GDM1 (cell line): ENCODE data around the gene ZG16B.

Source experiments
- DNase-seq: peaks from one replicate; lab custom pipeline; 2025; lab: John Stamatoyannopoulos, UW

ZG16B gene

DNA sequence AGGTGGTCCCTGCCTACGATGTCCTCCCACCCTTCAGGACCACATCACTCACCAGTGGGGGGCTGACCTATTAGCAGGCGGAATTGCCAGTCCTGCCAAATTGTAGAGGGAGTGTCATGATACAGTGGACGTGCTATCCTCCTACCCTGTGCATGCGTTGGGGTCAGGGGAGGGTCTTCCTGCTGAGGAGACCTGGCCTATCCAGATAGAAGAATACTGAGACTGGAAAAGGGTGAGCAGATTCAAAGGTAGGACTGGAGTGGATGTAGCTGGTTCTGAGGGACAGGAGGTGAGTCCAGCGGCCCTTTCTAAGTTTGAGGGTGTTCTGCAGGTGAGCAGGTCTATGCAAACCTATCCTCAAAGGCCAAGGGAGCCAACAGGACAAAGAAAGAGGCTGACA, 23.8 kb upstream of the ZG16B start:
- no peak for DNase-seq

DNA sequence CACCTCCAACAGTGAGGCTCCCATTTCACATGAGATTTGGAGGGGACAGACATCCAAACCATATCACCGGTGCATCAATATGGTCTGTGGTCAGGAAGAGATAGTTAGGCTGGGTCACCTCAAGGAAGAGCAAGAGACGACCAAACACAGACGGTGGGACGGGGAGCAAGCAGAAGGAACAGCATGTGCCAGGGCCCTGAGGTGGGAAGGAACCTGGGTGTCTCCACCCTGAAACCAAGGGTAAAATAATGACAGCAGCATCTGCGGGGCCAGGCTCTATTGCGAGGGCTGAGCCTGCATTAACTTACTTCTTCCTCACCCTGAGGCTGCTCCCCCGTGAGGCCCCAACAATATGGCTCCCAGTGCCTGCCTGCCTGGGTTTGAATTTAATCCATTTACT, 21.9 kb upstream of the ZG16B start:
- DNase-seq: no peak

DNA sequence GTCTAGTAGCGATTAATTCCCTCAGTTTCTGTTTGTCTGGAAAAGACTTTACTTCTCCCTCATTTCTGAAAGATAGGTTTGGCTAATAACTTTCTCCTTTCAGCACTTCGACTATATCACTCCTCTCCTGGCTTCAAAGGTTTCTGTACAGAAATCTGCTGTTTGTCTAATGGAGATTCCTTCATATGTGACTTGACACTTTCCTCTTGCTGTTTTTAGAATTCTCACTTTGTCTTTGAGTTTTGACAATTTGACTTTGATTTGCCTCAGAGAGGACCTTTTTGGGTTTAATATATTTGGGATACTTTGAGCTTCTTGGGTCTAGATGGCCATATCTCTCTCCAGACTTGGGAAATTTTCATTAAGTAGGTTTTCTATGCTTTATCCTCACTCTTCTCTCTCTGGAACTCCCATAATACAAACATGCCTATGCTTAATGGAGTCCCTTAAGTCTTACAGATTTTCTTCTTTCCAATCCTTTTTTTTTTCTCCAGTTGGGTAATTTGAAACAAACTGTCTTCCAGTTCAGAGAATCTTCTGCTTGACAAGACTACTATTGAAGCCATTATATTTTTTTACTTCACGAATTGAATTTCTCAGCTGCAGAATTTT, 20.8 kb upstream of the ZG16B start:
- DNase-seq: no peak

DNA sequence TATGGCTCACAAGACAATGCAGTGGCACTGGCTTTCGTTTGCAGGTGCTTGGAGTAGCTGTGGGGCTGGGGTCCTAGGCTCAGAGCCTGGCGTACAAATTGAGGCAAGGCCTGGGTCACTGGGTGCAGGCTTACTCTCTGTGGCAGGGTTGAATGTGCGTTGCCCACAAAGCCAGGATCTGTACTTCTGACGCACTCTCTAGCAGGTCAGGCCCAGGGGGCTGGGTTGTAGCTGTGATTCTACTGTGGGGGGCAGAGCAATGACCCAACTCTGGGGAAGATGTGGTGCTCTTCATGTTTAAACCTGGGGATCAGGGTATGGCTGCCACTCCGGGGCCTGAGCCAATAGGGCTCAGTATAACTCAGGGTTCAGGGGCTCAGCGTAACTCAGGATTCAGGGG, 19.5 kb upstream of the ZG16B start:
- no peak for DNase-seq

DNA sequence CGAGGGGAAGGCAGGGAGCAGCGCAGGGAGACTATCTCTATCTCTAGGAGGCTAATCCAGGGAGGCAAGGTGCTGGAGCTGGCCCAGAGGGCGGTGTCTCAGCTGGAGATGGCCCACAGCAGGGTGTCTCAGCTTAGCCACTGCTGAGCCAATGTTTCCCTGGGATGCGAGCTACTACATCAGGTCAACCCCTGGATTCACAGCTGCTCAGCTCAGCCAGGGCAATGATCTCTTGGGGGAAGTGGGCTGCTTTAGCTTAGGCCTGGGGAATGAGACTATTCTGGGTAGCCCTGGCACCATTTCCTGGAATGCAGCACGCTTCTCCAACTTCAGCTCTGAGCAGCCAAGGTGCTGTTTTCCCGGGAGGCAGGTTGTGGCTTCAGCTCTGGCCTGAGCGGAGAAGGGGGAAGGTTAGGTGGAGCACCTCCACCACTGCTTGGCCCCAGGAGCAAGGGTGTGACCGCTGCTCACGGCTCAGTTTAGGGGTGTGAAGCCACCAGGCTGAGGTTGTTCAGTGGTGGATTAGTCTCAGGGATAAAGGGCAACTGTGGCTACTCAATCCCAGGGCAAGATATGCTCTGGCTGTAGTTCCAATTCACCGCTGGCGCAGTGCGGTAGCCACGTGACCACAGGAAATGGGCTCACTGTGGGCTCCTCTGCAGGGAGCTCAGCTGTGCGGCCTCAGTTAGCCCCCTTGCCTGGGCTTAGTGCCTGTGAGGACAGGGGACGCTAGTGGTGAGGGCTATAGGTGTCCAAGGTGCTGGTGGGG, 18.2 kb upstream of the ZG16B start:
- DNase-seq: no peak

DNA sequence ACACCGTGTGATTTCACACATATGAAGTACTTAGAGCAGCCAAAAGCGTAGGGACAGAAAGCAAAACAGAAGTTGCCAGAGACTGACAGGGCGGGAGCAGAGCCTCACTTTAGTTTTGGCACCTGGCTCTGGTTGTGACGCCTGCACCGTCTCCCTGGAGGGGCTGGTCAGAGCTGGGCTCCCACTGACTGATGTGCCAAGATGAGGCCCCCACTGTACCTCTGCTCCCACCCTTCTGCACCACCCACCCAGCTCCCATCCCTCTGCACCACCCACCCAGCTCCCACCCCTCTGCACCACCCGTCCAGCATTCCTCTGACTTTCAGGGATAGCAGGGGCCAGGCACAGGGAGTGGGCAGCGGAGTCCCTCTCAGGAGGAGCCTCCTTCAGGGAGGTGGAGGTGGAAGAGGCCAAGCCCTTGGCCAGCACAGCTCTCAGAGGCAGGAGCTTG, 16.3 kb upstream of the ZG16B start:
- DNase-seq: no peak

- no peak for DNase-seq
Observed at GRCh38 chr16:2814551-2815298, 15.4 kb upstream of the ZG16B start.

DNA sequence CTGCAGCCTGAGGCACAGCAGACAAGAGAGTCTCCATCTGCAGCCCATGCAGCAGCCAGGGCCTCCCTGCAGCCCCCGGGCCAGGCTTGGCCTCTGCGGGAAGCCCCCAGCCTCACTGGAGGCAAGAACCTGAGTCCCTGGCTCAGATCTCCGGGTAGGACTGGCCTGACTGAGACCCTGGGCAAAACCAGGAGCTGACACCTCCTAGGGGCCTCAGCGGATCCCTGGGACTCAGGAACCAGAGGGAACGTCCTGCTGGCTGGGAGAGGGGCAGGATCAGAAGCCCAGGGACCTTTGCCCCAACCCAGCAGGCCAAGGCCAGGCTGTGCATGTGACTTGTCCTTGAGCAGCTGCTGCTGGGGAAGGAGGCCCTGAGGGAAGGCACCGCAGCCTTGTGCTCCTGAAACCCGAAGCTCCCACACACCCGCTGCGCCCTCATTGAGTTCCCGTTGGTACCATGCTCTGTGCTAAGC, 14.8 kb upstream of the ZG16B start:
- no peak for DNase-seq

DNA sequence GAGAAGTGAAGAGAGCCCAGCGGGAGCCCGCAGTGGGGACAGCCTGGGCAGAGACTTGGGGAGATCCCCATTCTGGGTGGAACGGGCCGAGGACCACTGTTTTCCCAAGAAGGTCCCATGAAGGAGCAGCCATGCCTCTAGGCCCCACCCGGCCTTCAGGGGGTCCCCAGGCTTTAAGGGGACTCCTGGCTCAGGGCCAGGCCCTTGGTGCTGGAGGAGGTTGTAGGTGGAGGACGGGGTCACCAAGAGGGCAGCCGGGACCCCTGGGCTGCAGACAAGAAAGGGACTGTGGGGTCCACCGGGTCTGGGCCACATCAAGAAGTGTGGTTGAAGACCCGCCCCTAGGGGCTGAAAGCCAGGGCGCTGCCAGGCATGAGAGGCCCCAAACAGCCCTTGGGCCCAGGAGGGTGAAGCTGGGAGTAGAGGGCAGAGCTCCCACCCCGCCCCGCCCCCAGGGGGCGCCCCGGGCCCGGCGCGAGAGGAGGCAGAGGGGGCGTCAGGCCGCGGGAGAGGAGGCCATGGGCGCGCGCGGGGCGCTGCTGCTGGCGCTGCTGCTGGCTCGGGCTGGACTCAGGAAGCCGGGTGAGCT, 13.3 kb upstream of the ZG16B start, which contains the start of gene PRSS21:
TSS of gene PRSS21 (plus strand) at position 487 of the 589 bp plus-strand sequence. CDS start at position 519, 32 bp downstream.
- DNase-seq: no peak

GRCh38 chr16:2817340-2818271, 12.5 kb upstream of the ZG16B start:
- no peak for DNase-seq

GRCh38 chr16:2818272-2818876, 11.7 kb upstream of the ZG16B start:
- DNase-seq: no peak

- no peak for DNase-seq
Observed at GRCh38 chr16:2819179-2819938, 10.7 kb upstream of the ZG16B start.

- no peak for DNase-seq
Observed at GRCh38 chr16:2819939-2820835, 9.9 kb upstream of the ZG16B start.

DNA sequence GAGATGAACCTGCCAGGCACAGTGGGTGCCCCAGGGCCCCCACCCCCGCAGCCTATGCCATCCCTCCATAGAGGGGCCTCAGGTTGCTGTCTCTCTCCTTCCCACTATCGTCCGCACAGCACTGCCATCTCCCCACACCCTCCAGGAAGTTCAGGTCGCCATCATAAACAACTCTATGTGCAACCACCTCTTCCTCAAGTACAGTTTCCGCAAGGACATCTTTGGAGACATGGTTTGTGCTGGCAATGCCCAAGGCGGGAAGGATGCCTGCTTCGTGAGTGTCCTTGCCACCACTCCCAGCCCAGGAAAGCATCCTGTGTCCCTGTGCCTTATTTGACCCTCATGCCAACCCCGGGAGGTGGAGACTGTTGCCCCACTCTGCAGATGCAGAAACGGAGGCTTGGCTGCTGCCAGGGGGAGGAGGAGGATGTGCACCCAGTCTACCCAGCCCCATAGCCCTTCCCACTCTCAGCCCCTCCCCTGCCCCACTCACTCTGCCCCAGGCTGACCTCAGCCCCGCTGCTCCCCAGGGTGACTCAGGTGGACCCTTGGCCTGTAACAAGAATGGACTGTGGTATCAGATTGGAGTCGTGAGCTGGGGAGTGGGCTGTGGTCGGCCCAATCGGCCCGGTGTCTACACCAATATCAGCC, 9.1 kb upstream of the ZG16B start:
- DNase-seq: no peak

DNA sequence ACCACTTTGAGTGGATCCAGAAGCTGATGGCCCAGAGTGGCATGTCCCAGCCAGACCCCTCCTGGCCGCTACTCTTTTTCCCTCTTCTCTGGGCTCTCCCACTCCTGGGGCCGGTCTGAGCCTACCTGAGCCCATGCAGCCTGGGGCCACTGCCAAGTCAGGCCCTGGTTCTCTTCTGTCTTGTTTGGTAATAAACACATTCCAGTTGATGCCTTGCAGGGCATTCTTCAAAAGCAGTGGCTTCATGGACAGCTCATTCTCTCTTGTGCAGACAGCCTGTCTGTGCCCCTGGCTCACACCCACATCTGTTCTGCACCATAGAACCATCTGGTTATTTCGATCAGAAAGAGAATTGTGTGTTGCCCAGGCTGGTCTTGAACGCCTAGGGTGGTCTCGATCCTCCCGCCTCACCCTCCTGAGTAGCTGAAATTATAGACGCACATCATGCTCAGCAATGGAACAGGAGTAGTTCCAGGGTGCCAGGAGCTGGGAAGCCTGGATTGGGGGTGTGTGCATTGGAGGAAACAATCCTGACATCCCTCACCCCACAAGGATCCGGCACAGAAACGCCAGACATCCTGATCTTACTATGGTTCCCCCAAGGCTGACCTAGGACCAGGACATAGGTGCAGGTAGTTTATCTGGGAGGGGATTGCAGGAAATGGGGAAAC, 8.5 kb upstream of the ZG16B start:
- no peak for DNase-seq

DNA sequence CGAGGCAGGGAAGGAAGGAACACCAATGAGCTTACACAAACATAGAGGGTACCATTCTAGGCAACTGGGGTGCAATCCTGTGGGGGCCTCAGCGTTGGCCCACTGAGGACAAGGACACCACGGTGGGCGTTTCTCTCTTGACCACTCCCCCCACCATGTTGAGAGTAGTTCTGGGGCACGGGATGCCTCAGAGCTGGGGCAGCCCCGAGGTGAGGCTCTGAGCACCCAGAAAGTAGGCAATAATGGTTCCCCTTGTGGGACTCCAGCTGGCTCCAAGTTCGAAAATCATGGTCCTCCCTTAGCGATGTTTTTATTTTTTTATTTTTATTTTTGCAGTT, 8.0 kb upstream of the ZG16B start:
- no peak for DNase-seq

- DNase-seq: no peak
Observed at GRCh38 chr16:2822496-2822895, 7.6 kb upstream of the ZG16B start.

DNA sequence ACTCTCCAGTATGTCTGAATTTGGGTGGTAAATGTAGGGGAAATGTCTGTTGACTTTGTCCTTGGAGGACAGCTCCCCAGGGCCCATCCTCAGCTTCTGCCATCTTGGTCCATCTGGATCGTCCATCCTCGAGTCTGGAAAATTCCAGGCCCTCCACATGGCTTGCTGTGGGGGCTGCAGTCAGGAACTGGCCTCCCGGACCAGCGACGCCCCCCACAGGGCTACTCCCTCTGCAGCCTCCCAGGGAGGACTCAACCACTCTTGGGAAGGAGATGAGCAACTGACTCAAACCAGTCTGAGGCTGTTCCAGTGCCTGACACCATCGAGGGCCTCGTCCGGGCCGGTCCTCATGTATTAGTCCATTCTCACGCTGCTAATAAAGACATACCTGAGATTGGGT, 5.5 kb upstream of the ZG16B start:
- DNase-seq: no peak
